ENCODE results near the gene SYT2.

The SYT2 gene

GRCh38 chr1:202745323-202745888 lies 35.2 kb upstream of the SYT2 start:
- TF ChIP-seq TEAD4 (IDR thresholded peaks at IDR 0.05) (no peak), TAF1 (IDR thresholded peaks at IDR 0.05; ENCODE audit: low read depth) (no peak), EGR1 (IDR thresholded peaks at IDR 0.05) (no peak), ZBTB7A (IDR thresholded peaks at IDR 0.05; ENCODE audit: low read depth) (no peak), NFIC (IDR thresholded peaks at IDR 0.05) (no peak), MAX (IDR thresholded peaks at IDR 0.05) (no peak), RAD21 (IDR thresholded peaks at IDR 0.05; ENCODE audit: low read depth) (no peak), YY1 (IDR thresholded peaks at IDR 0.05; ENCODE audit: low read depth) (no peak), USF1 (IDR thresholded peaks at IDR 0.05) (no peak), FOXM1 (IDR thresholded peaks at IDR 0.05; ENCODE audit: borderline replicate concordance, low read depth) (no peak), EP300 (IDR thresholded peaks at IDR 0.05; ENCODE audit: borderline replicate concordance) (no peak), CREB1 (IDR thresholded peaks at IDR 0.05; ENCODE audit: low read depth) (no peak), REST (IDR thresholded peaks at IDR 0.05; ENCODE audit: low read depth) (no peak), TCF12 (IDR thresholded peaks at IDR 0.05; ENCODE audit: low read depth) (no peak), CEBPB (IDR thresholded peaks at IDR 0.05) (no peak)

- TF ChIP-seq CEBPB (IDR thresholded peaks at IDR 0.05) (no peak), TCF12 (IDR thresholded peaks at IDR 0.05; ENCODE audit: low read depth) (no peak), EP300 (IDR thresholded peaks at IDR 0.05; ENCODE audit: borderline replicate concordance) (no peak), EGR1 (IDR thresholded peaks at IDR 0.05) (no peak), RAD21 (IDR thresholded peaks at IDR 0.05; ENCODE audit: low read depth) (no peak), YY1 (IDR thresholded peaks at IDR 0.05; ENCODE audit: low read depth) (no peak), FOXM1 (IDR thresholded peaks at IDR 0.05; ENCODE audit: borderline replicate concordance, low read depth) (no peak), MAX (IDR thresholded peaks at IDR 0.05) (no peak), USF1 (IDR thresholded peaks at IDR 0.05) (no peak), TAF1 (IDR thresholded peaks at IDR 0.05; ENCODE audit: low read depth) (no peak), TEAD4 (IDR thresholded peaks at IDR 0.05) (no peak)
These were observed 32.2 kb upstream of the SYT2 start for GRCh38 chr1:202742496-202742895.

- TF ChIP-seq EP300 (IDR thresholded peaks at IDR 0.05; ENCODE audit: borderline replicate concordance) (no peak), USF1 (IDR thresholded peaks at IDR 0.05) (no peak), TEAD4 (IDR thresholded peaks at IDR 0.05) (no peak), CREB1 (IDR thresholded peaks at IDR 0.05; ENCODE audit: low read depth) (no peak), TAF1 (IDR thresholded peaks at IDR 0.05; ENCODE audit: low read depth) (no peak), TCF12 (IDR thresholded peaks at IDR 0.05; ENCODE audit: low read depth) (no peak), FOXM1 (IDR thresholded peaks at IDR 0.05; ENCODE audit: borderline replicate concordance, low read depth) (no peak), RAD21 (IDR thresholded peaks at IDR 0.05; ENCODE audit: low read depth) (no peak), YY1 (IDR thresholded peaks at IDR 0.05; ENCODE audit: low read depth) (no peak), NFIC (IDR thresholded peaks at IDR 0.05) (no peak), CEBPB (IDR thresholded peaks at IDR 0.05) (no peak), ZBTB7A (IDR thresholded peaks at IDR 0.05; ENCODE audit: low read depth) (no peak), REST (IDR thresholded peaks at IDR 0.05; ENCODE audit: low read depth) (no peak), MAX (IDR thresholded peaks at IDR 0.05) (no peak), EGR1 (IDR thresholded peaks at IDR 0.05) (no peak)
These were observed 23.0 kb upstream of the SYT2 start for GRCh38 chr1:202733251-202733650.

GRCh38 chr1:202728951-202729350 lies 18.7 kb upstream of the SYT2 start:
- no peak for TF ChIP-seq EP300 (IDR thresholded peaks at IDR 0.05; ENCODE audit: borderline replicate concordance)
- no peak for TF ChIP-seq REST (IDR thresholded peaks at IDR 0.05; ENCODE audit: low read depth)
- TF ChIP-seq TEAD4 (IDR thresholded peaks at IDR 0.05): no peak
- no peak for TF ChIP-seq NFIC (IDR thresholded peaks at IDR 0.05)
- TF ChIP-seq YY1 (IDR thresholded peaks at IDR 0.05; ENCODE audit: low read depth): no peak
- no peak for TF ChIP-seq CEBPB (IDR thresholded peaks at IDR 0.05)
